Measurements from ENCODE around the gene CHODL.

The CHODL gene, protein sequence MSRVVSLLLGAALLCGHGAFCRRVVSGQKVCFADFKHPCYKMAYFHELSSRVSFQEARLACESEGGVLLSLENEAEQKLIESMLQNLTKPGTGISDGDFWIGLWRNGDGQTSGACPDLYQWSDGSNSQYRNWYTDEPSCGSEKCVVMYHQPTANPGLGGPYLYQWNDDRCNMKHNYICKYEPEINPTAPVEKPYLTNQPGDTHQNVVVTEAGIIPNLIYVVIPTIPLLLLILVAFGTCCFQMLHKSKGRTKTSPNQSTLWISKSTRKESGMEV

GRCh38 chr21:18244671-18245463 is at the start of gene CHODL:
Gene CHODL, plus strand, starts transcription at chr21:18244833. Its CDS starts 391 bp downstream, at chr21:18245224.
- DNase-seq: no peak

GRCh38 chr21:18204931-18205330 is 39.7 kb upstream of the CHODL start:
- DNase-seq: no peak

GRCh38 chr21:18218331-18218730 is 26.3 kb upstream of the CHODL start:
- DNase-seq: no peak

DNA sequence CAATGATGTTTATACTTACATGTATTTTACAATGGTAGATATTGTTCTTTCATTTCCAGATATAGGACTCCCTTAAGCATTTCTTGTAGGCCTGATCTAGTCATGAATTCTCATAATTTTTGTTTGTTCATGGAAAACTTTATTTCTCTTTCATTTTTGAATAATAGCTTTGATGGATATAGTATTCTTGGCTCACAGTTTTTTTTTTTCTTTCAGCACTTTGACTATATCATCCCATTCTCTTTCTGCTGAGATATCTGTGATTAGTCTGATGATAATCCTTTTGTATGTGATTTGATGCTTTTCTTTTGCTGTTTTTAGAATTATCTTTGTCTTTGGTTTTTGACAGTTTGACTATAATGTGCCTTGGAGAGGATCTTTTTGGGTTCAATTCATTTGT is 24.1 kb upstream of the CHODL start:
- DNase-seq: no peak

DNA sequence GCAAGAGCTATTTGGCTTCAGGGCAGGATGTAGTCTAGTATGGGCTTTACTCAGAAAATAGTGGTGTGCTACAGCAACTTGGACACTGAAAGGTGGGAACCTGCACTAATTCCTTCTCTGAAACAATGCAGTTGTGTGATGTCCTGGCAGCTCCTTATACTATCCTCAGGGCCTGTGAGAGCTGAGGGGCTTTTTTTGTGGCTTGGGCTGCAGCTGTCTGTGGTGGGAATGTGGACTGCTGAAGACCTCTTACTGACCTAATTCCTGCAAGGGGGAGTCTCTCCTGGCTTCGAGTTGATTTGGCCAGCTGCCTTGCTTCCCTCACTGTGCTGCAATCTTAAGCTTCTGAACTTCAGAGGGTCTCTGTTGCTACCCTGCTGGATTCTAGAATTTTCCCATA is 22.3 kb upstream of the CHODL start:
- DNase-seq: no peak

DNA sequence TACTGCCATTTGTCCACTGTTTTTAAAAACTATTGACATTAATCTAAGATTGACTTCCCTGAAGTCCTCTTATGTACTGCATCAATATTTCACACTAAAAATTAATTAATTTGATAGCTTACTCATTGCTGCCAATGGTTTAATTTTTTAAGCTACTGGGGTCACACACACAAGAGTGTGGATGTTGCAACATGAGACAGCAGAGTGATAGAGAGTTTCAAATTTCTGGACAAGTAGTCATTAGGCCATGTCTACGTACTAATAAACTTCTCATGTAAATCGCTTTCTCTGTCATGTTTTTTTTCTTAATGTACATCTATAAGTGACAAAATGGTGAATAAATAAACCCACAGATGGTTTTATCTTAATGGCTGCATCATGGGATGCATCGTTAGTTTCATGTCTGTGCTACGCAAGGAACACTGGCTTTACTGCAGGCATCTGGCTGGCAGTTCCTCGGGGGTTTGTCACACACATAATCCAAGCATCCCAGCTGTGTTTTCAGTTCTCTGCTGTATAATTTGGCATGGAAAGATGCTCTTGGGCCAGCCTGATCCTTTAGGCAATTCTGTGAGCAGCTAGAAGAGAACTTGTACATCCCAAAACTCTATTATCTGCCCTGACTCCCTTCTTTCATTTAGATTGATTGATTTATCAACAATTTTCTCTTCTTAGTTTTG is 16.4 kb upstream of the CHODL start:
- no peak for DNase-seq

- DNase-seq: no peak
Observed at GRCh38 chr21:18235545-18235944, 9.1 kb upstream of the CHODL start.

- no peak for DNase-seq
Observed at GRCh38 chr21:18245464-18245967, 883 bp downstream of the CHODL start.

- DNase-seq: no peak
Observed at GRCh38 chr21:18248171-18248570, 3.5 kb downstream of the CHODL start.

GRCh38 chr21:18249672-18250071 is 5.0 kb downstream of the CHODL start:
- DNase-seq: no peak

GRCh38 chr21:18251065-18251464 is 6.4 kb downstream of the CHODL start:
- no peak for DNase-seq

DNA sequence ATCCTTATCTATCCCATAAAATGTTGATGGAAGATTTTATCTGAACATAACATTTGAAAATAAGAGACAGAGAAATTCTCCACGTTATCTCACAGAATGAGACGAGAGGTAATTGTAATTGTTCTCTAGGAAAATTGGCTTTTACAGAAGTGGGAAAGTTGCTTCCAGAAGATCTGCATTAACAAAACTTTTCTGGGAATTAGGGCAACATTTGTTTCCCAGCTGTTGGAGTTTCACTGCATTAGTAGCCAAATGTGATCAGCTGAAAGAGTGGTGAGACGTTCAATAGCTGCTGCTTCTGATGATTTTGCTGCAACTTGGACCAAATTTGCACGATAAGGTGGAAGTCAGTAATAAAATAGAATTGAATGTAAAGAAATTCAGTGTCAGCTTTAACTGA is 7.6 kb downstream of the CHODL start:
- no peak for DNase-seq

GRCh38 chr21:18252680-18253079 is 8.0 kb downstream of the CHODL start:
- DNase-seq: no peak

DNA sequence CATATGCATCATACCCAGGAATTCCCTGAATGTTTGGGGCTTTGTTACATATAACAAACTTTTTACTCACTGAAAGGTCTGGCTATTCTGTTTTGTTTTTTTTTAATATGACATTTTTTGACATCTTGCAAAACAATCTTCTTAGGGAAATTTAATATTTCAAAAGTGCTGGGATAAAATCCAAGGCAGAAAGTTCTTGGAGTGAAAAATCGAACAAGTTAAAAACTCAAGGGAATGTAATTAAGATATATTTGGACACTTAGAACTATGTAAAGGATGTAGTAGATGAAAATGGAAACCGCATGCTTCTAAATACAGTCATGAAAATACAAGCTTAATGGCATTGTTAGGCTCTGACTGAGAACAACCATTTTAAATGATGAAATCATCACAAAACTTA is 8.6 kb downstream of the CHODL start:
- no peak for DNase-seq

GRCh38 chr21:18253799-18254198 is 9.2 kb downstream of the CHODL start:
- DNase-seq: no peak

- no peak for DNase-seq
Observed at GRCh38 chr21:18265944-18266343, 21.3 kb downstream of the CHODL start.

- DNase-seq: no peak
Observed at GRCh38 chr21:18267496-18267895, 22.9 kb downstream of the CHODL start.

DNA sequence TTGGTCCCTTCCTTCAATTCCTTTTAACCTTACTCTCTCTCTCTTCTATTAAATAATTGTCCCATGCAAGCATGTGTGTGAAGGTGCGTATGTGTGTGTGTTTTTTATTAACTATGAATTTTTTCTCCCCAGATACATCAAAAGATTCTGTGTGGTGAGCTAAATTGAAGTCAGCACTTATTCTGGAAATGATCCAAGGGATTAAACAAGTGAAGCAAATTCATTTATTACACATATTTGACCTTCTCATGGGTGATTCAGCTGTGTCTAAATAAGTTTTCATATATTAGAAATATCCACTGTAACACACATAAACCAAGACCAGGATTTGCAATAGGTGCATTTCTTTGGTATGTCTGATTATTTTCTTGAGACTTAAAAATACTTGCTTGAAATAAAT is 24.3 kb downstream of the CHODL start:
- DNase-seq: no peak

- no peak for DNase-seq
Observed at GRCh38 chr21:18269856-18270255, 25.2 kb downstream of the CHODL start.

GRCh38 chr21:18273400-18273799 is 28.8 kb downstream of the CHODL start:
- no peak for DNase-seq

- DNase-seq: no peak
Observed at GRCh38 chr21:18274370-18274769, 29.7 kb downstream of the CHODL start.

GRCh38 chr21:18275781-18276180 is 31.1 kb downstream of the CHODL start:
- DNase-seq: no peak

- DNase-seq: no peak
Observed at GRCh38 chr21:18285379-18285778, 40.7 kb downstream of the CHODL start.

- DNase-seq: no peak
Observed at GRCh38 chr21:18289876-18290275, 45.2 kb downstream of the CHODL start.

Measured in activated CD8-positive, alpha-beta memory T cell treated with anti-CD3 and anti-CD28 coated beads, Interleukin-2, amount 50 U/mL, for 4 hours (primary cell).